PFSK-1 (cell line): Measurements from ENCODE around the gene ETS2.

Source experiments
- FOXP2 ChIP-seq: optimal IDR thresholded peaks from 2 replicates; pipeline ENCODE3; 2011; ENCODE audit warnings: borderline replicate concordance, control low read depth, inconsistent platforms; ENCODE audit not compliant: insufficient read depth; ENCODE audit errors: extremely low read length, extremely low read depth
- POLR2AphosphoS5 ChIP-seq: IDR thresholded peaks from 2 replicates; pipeline ENCODE4 v1.6.1; 2012; ENCODE audit warnings: low read depth, mild to moderate bottlenecking, control low read depth, low read length, moderate library complexity
- REST ChIP-seq, 2 experiments: IDR thresholded peaks; 2 replicates each; pipeline versions ENCODE4 v1.6.1 to v1.8.0; 2011 to 2012; ENCODE audit warnings: low read depth in 2 of 2, low read length in 2 of 2, control low read depth in 1 of 2, inconsistent platforms in 1 of 2, mild to moderate bottlenecking in 1 of 2, moderate library complexity in 1 of 2; ENCODE audit not compliant: insufficient read depth in 1 of 2
- SIN3A ChIP-seq: IDR thresholded peaks from 2 replicates; pipeline ENCODE4 v1.6.1; 2012; ENCODE audit warnings: mild to moderate bottlenecking, low read length, moderate library complexity, borderline replicate concordance; ENCODE audit not compliant: insufficient read depth
- TAF1 ChIP-seq: IDR thresholded peaks from 2 replicates; pipeline ENCODE4 v1.6.1; 2012; ENCODE audit warnings: low read length, control low read depth, borderline replicate concordance; ENCODE audit not compliant: insufficient read depth

Gene ETS2

GRCh38 chr21:38831526-38832467 is 26.1 kb downstream of the ETS2 start:
- TF ChIP-seq REST (IDR thresholded peaks at IDR 0.05; ENCODE audit: insufficient read depth in 1 of 2, low read depth in 2 of 2, low read length in 2 of 2) (no peak), FOXP2 (no peak), SIN3A (no peak), TAF1 (no peak), POLR2AphosphoS5 (no peak)

GRCh38 chr21:38832664-38833063 is 26.9 kb downstream of the ETS2 start:
- TF ChIP-seq TAF1 (no peak), POLR2AphosphoS5 (no peak), FOXP2 (no peak), REST (IDR thresholded peaks at IDR 0.05; ENCODE audit: insufficient read depth in 1 of 2, low read depth in 2 of 2, low read length in 2 of 2) (no peak), SIN3A (no peak)

DNA sequence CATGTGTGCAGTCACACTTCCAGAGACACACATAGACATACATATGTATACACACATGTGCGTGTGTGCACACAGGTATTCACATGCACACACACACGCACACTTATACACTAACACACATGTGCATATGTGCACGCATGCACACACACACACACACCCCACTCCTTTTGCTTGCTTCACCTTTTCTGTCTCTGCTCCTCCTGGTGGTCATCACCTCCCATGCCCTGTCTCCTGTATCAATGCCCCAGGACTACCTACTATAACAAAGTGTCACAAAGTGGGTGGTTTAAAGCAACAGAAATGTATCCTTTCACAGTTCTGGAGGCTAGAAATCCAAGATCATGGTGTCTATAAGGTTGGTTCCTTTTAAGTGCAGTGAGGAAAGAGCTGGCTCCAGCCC is 27.4 kb downstream of the ETS2 start:
- TF ChIP-seq FOXP2 (no peak), REST (IDR thresholded peaks at IDR 0.05; ENCODE audit: insufficient read depth in 1 of 2, low read depth in 2 of 2, low read length in 2 of 2) (no peak), POLR2AphosphoS5 (no peak), SIN3A (no peak), TAF1 (no peak)

DNA sequence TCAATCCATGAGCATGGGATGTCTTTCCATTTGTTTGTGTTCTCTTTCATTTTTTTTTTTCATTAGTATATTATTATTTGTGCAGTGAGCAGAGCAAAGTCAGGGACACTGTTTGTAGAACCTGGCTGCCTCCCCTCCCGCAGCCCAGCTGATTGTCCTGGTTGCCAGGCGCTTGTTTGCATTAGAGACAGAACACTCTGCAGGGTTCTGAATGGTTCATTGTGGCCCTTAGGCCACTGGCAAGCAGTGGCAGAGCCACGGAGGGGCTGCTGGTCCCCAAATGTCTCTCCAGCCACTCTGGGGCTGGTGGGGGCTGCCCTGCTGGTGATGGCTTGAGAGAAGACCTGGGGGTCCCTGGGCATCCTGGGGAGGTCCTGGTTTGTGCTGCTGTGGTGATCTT is 29.0 kb downstream of the ETS2 start:
- TF ChIP-seq SIN3A, result no peak
- TF ChIP-seq POLR2AphosphoS5, result no peak
- TF ChIP-seq TAF1, result no peak
- no peak for TF ChIP-seq FOXP2
- no peak for TF ChIP-seq REST (IDR thresholded peaks at IDR 0.05; ENCODE audit: insufficient read depth in 1 of 2, low read depth in 2 of 2, low read length in 2 of 2)
